HG02623 (cell line): ENCODE results near the gene SPACA7.
"Not testable (repeated sequence)": the region's sequence is repeated elsewhere in the genome, so short reads cannot be mapped to it uniquely, and the experiment has no call there.

Source experiments
- ATAC-seq: cut with Tn5 transposase; IDR thresholded peaks from one replicate; pipeline ENCODE4 v1.9.1; 2021; ENCODE audit warnings: moderate library complexity; ENCODE audit not compliant: unreplicated experiment

Gene SPACA7

GRCh38 chr13:112349681-112350080 lies 26.5 kb upstream of the SPACA7 start:
- ATAC-seq = no peak

- no peak for ATAC-seq
Measured at GRCh38 chr13:112350300-112350699, 25.9 kb upstream of the SPACA7 start.

GRCh38 chr13:112351825-112352224 lies 24.3 kb upstream of the SPACA7 start:
- no peak for ATAC-seq

DNA sequence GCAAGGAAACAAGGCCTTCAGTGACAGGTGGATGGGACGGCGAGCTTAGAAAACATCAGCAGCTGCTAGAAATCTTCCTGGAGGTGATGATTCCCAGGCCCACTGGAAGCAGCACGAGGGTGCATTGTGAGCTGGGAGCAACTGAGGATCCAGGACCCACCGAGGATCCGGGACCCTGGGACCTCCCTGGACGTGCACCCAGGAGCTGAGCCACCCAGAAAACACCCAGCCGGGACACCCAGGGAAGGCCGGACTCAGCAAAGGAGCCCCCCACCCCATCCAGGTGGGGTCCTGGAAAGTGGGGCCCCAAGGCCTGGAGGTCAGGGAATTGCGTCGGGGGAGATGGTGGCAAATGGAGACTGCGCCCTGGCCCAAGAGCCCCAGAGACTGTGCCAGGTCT lies 22.3 kb upstream of the SPACA7 start:
- ATAC-seq = no peak

- no peak for ATAC-seq
Measured at GRCh38 chr13:112354330-112355273, 21.6 kb upstream of the SPACA7 start.

DNA sequence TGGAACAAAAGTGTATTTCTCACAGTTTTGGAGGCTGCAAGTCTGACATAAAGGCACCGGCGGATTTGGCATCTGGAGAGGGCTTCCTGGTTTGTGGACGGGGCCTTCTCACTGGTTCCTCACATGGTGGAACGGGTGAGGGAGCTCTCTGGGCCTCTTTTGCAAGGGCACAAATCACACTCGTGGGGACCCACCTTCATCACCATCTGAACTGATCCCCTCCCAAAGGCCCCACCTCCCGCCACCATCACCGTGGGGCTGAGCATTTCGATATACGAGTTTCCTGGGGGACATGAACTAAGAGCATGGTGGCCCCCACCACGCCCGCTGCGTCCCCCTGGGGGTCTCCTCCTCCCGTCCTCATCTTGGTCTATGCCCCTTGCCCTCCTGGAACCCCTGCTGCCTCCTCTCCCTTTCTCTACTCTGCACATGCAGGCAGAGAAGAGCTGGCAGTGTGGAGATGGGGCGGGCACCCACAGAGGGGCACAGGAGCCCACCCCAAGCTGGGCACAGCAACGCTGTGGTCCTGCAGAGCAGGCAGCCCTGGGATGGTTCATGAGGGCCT lies 20.8 kb upstream of the SPACA7 start:
- ATAC-seq = no peak

- no peak for ATAC-seq
Measured at GRCh38 chr13:112356190-112356589, 20.0 kb upstream of the SPACA7 start.

GRCh38 chr13:112358156-112358555 lies 18.0 kb upstream of the SPACA7 start:
- ATAC-seq = no peak

GRCh38 chr13:112362021-112362420 lies 14.1 kb upstream of the SPACA7 start:
- ATAC-seq = no peak

DNA sequence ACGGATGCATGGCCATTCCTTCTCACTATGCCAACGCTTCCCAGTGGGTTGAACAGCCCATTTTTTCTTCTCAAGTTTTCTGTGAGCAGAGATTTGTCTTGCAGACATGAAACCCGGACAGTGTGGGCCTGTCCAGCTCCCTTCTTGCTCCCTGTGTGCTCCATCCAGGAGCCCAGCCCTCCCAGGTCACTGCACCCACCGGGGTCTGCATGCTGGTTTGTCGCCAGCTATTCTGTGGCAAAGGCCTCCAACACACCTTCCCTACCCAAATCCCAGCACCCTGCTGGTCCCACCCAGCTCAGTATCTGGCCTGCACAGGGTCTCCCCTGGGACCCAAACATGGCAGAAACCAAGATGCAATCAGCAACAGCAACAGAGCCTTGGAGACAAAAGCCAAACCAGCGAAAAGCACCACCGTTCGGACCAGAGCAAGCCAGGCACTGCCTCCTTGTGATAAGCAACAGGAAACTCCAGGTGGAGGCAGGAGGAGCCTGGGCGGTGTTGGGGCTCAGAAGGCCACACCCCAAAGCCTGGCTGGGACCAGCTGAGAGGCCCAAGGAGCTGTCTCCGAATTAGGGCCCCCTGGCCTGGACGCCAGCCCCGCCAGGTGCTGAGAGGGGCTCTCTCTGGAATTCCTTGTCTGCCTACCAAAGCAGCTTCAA lies 12.2 kb upstream of the SPACA7 start:
- no peak for ATAC-seq

- no peak for ATAC-seq
Measured at GRCh38 chr13:112366907-112367646, 9.1 kb upstream of the SPACA7 start.

DNA sequence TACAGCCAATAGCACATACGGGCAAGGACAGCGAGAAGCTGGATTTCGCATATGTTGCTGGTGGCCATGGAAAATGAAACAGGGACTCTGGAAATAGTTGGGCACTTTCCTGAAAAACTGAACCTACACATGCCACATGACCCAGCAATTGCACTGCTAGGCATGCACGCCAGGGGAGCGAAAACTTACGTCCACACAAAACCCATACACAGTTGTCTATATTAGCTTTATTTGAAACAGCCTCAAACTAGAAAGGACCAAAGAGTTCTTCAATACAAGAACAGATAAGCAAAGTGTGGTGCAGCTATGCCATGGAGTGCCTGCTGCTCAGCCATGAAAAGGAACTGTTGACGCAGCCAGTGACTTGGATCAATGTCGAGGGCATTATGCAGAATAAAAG lies 7.3 kb upstream of the SPACA7 start:
- ATAC-seq = no peak

- ATAC-seq = no peak
Measured at GRCh38 chr13:112370311-112370710, 5.8 kb upstream of the SPACA7 start.

GRCh38 chr13:112374271-112374670 lies 1.9 kb upstream of the SPACA7 start:
- no peak for ATAC-seq

DNA sequence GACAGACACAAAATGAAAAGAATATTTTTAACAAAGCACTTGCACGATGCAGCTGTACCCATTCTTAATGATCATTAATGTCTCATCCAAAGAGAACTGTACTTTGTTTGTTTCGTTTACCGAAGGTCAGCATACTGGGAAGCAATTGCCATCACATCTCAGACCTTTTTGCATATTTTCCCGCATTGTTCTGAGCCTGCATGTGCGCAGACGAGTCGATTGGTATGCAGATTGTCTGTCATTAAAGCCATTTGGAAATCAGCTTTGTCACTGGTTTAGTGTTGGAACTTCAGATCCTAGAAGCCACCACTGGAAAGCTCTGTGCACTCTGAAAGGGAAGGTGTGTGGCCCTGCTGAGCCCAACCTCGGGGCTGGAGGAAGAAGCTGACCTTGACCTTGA lies 15.6 kb downstream of the SPACA7 start:
- ATAC-seq = no peak

DNA sequence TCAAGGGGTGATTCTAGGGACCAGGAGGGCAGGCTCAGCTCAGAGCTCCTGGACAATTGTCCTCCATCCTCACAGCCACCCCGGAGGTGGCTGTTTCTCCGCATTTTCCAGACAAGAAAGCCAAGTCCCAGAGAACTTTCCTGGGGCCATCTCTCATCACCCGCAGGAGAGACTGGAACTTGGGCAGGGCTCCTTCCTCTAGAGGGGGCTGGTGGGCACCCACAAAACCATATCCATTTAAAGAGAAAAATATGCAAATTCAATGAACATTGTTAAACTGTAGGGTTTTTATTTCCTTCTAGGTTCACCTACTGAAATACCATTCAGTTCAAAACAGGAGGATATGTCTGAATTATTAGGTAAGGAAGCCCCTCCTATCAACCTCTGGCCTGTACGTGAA lies 16.6 kb downstream of the SPACA7 start:
- ATAC-seq = no peak

GRCh38 chr13:112395022-112395421 lies 18.9 kb downstream of the SPACA7 start:
- not testable (repeated sequence) for ATAC-seq

- ATAC-seq = not testable (repeated sequence)
Measured at GRCh38 chr13:112395941-112396340, 19.8 kb downstream of the SPACA7 start.

DNA sequence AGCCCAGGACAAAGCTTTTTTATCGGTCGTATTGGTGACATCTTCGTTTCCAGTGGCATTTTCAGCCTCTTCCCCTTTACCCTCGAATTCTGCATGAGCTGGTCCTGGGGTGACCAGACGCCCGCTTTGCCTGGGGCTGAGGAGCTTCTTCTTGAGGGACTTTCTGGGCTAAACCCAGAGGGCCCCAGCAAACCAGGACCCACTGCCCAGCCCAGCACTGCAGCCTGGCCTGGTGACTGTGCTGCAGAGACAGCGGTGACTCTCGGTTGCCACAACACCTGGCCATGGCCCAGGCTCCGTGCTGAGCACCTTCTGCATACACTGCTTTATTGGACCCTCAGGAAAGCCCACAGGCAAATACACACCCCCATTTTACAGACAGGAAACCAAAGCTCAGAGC lies 21.0 kb downstream of the SPACA7 start:
- ATAC-seq = no peak

DNA sequence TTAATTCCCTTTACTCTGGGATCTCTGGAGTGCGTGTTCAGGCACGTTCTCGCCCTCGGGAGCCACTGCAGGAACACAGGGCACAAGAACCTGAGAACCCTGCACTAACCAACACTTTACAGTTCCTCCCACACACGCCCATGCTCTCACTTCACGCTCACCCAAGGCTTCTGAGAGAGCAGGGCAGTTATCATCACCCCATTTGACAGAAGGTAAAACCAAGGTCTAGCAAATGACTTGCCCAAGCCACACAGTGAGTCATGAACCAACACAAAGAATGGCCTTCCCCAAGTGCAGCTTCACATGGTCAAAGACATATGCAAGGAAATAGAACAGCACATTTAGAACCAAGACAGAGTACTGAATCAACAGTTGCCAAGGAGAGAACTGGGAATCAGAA lies 22.2 kb downstream of the SPACA7 start:
- not testable (repeated sequence) for ATAC-seq

GRCh38 chr13:112409828-112410227 lies 33.7 kb downstream of the SPACA7 start:
- ATAC-seq = not testable (repeated sequence)
